Lower leg skin (tissue), 4 donors: ENCODE data around the gene SYNGR3. TPM values are rescaled to one million over a fixed set of nuclear protein-coding genes. Genes with fewer than 3 reads are reported as not detected.

Source experiments
- total RNA-seq, 4 donors: library from RNA; depleted of rRNA; stranded (reverse); fragments of >200 nt; gene quantifications; one replicate each; pipeline ENCODE4 v1.1.0, GENCODE V29; 2016

Gene SYNGR3
- total RNA-seq, 4 donors from 2014 or later, result 0.72 to 1.1 (median 0.78) TPM; not detected in 1

Other genes starting within 250 kb of the SYNGR3 start
- 10 to 100 TPM; 77.7 to 98.4 (median 85.8) TPM for gene NME3, start 218.4 kb upstream of the SYNGR3 start, total RNA-seq
- gene EME2, start 217.2 kb upstream of the SYNGR3 start, total RNA-seq, result 10 to 100 TPM in 3 of 4 donors, 1 to 10 TPM in 1; 7.6 to 22.3 (median 13.0) TPM
- 100 to 1,000 TPM in 3 of 4 donors, 10 to 100 TPM in 1; 90.9 to 126 (median 105) TPM for gene MRPS34, start 216.8 kb upstream of the SYNGR3 start, total RNA-seq
- gene SPSB3, start 207.4 kb upstream of the SYNGR3 start, total RNA-seq, result 100 to 1,000 TPM; 146 to 238 (median 172) TPM
- 100 to 1,000 TPM in 1 of 4 donors, 10 to 100 TPM in 3; 79.7 to 108 (median 91.3) TPM for gene NUBP2, start 207.0 kb upstream of the SYNGR3 start, total RNA-seq
- under 1 TPM; 0.59 to 0.69 (median 0.64) TPM for gene IGFALS, start 196.3 kb upstream of the SYNGR3 start, total RNA-seq
- gene HAGH, start 163.1 kb upstream of the SYNGR3 start, total RNA-seq, result 100 to 1,000 TPM in 1 of 4 donors, 10 to 100 TPM in 3; 57.8 to 104 (median 89.0) TPM
- gene FAHD1, start 162.8 kb upstream of the SYNGR3 start, total RNA-seq, result 10 to 100 TPM; 46.2 to 89.0 (median 62.3) TPM
- gene MEIOB, start 117.8 kb upstream of the SYNGR3 start, total RNA-seq, result under 1 TPM in 1 of 4 donors, not detected in 3; 0.42 TPM
- 100 to 1,000 TPM; 103 to 153 (median 120) TPM for gene HS3ST6, start 71.6 kb upstream of the SYNGR3 start, total RNA-seq
- 10 to 100 TPM; 18.7 to 44.3 (median 31.7) TPM for gene MSRB1, start 46.8 kb upstream of the SYNGR3 start, total RNA-seq
- 1 to 10 TPM in 1 of 4 donors, not detected in 3; 1.6 TPM for gene RPL3L, start 35.3 kb upstream of the SYNGR3 start, total RNA-seq
- 100 to 1,000 TPM; 183 to 245 (median 217) TPM for gene NDUFB10, start 30.4 kb upstream of the SYNGR3 start, total RNA-seq
- gene RPS2, start 25.1 kb upstream of the SYNGR3 start, total RNA-seq, result 1,000 to 10,000 TPM; 2,603 to 4,441 (median 3,196) TPM
- gene RNF151, start 23.1 kb upstream of the SYNGR3 start, total RNA-seq, result not detected
- 100 to 1,000 TPM in 2 of 4 donors, 10 to 100 TPM in 2; 60.8 to 114 (median 83.7) TPM for gene TBL3, start 17.9 kb upstream of the SYNGR3 start, total RNA-seq
- gene NOXO1, start 8.5 kb upstream of the SYNGR3 start, total RNA-seq, result 1 to 10 TPM in 1 of 4 donors, under 1 TPM in 1, not detected in 2; 0.23 to 1.2 TPM
- gene GFER, start 5.8 kb upstream of the SYNGR3 start, total RNA-seq, result 10 to 100 TPM in 3 of 4 donors, 1 to 10 TPM in 1; 9.7 to 14.4 (median 11.6) TPM
- gene ZNF598, start 19.9 kb downstream of the SYNGR3 start, total RNA-seq, result 100 to 1,000 TPM in 2 of 4 donors, 10 to 100 TPM in 2; 56.1 to 117 (median 86.5) TPM
- gene NPW, start 29.8 kb downstream of the SYNGR3 start, total RNA-seq, result 1 to 10 TPM in 2 of 4 donors, under 1 TPM in 1, not detected in 1; 0.38 to 3.9 (median 1.6) TPM
- gene NHERF2, start 36.9 kb downstream of the SYNGR3 start, total RNA-seq, result 10 to 100 TPM; 11.9 to 30.6 (median 27.3) TPM
- 10 to 100 TPM in 3 of 4 donors, 1 to 10 TPM in 1; 5.8 to 29.9 (median 21.5) TPM for gene NTHL1, start 57.9 kb downstream of the SYNGR3 start, total RNA-seq
- gene TSC2, start 58.0 kb downstream of the SYNGR3 start, total RNA-seq, result 100 to 1,000 TPM in 1 of 4 donors, 10 to 100 TPM in 3; 56.7 to 130 (median 65.1) TPM
- 100 to 1,000 TPM; 125 to 266 (median 192) TPM for gene PKD1, start 145.9 kb downstream of the SYNGR3 start, total RNA-seq
- 1 to 10 TPM in 3 of 4 donors, not detected in 1; 1.6 to 2.9 (median 2.0) TPM for gene RAB26, start 158.7 kb downstream of the SYNGR3 start, total RNA-seq
- gene TRAF7, start 165.8 kb downstream of the SYNGR3 start, total RNA-seq, result 10 to 100 TPM; 60.8 to 74.8 (median 68.9) TPM
- 1 to 10 TPM in 3 of 4 donors, under 1 TPM in 1; 0.71 to 2.2 (median 1.3) TPM for gene CASKIN1, start 206.6 kb downstream of the SYNGR3 start, total RNA-seq
- 10 to 100 TPM; 43.8 to 69.4 (median 54.9) TPM for gene MLST8, start 215.5 kb downstream of the SYNGR3 start, total RNA-seq
- gene BRICD5, start 220.9 kb downstream of the SYNGR3 start, total RNA-seq, result 1 to 10 TPM; 2.3 to 6.2 (median 2.5) TPM
- 10 to 100 TPM in 3 of 4 donors, 1 to 10 TPM in 1; 9.6 to 19.4 (median 12.8) TPM for gene PGP, start 224.9 kb downstream of the SYNGR3 start, total RNA-seq
- gene E4F1, start 233.6 kb downstream of the SYNGR3 start, total RNA-seq, result 10 to 100 TPM; 50.3 to 85.8 (median 57.4) TPM
- 10 to 100 TPM; 39.8 to 93.3 (median 55.0) TPM for gene DNASE1L2, start 246.5 kb downstream of the SYNGR3 start, total RNA-seq